GM12801 (cell line): ENCODE measurements around the gene DNAJB14.

ENCODE experiments used
- TF ChIP-seq, protein P1 (sequence below): IDR thresholded peaks from one replicate; pipeline ENCODE4 v1.5.1; 2011; ENCODE audit warnings: control low read depth; ENCODE audit not compliant: insufficient read length; ENCODE audit errors: extremely low read depth

Gene DNAJB14

GRCh38 chr4:99863804-99864203, 82.6 kb downstream of the DNAJB14 start:
- TF ChIP-seq, protein P1, sequence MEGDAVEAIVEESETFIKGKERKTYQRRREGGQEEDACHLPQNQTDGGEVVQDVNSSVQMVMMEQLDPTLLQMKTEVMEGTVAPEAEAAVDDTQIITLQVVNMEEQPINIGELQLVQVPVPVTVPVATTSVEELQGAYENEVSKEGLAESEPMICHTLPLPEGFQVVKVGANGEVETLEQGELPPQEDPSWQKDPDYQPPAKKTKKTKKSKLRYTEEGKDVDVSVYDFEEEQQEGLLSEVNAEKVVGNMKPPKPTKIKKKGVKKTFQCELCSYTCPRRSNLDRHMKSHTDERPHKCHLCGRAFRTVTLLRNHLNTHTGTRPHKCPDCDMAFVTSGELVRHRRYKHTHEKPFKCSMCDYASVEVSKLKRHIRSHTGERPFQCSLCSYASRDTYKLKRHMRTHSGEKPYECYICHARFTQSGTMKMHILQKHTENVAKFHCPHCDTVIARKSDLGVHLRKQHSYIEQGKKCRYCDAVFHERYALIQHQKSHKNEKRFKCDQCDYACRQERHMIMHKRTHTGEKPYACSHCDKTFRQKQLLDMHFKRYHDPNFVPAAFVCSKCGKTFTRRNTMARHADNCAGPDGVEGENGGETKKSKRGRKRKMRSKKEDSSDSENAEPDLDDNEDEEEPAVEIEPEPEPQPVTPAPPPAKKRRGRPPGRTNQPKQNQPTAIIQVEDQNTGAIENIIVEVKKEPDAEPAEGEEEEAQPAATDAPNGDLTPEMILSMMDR = no peak

- TF ChIP-seq, protein P1 = no peak
These were observed 85.1 kb downstream of the DNAJB14 start for GRCh38 chr4:99861120-99861905.

- TF ChIP-seq, protein P1 = no peak
These were observed 85.9 kb downstream of the DNAJB14 start for GRCh38 chr4:99860521-99860920.

GRCh38 chr4:99859618-99860017, 86.8 kb downstream of the DNAJB14 start:
- TF ChIP-seq, protein P1 = no peak

DNA sequence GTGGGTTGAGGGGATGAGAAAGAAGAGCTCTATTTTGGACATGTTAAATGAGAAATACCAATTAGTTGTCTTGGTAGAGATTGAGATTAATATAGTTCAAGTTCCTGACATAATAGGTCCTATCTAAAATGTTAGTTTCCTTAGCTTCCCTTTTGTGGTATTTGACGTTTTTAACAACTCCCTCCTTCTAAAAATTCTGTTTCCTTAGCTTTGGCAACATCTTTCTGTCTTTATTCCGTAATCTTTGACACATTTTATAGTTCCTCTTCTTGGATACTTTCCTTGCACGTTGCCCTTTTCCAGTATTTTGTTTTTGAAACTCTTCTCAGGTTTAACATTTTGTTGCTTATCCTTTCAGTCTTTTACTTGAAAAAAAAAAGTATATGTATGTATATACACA, 89.1 kb downstream of the DNAJB14 start:
- TF ChIP-seq, protein P1 = no peak

GRCh38 chr4:99856166-99856565, 90.3 kb downstream of the DNAJB14 start:
- TF ChIP-seq, protein P1 = no peak

DNA sequence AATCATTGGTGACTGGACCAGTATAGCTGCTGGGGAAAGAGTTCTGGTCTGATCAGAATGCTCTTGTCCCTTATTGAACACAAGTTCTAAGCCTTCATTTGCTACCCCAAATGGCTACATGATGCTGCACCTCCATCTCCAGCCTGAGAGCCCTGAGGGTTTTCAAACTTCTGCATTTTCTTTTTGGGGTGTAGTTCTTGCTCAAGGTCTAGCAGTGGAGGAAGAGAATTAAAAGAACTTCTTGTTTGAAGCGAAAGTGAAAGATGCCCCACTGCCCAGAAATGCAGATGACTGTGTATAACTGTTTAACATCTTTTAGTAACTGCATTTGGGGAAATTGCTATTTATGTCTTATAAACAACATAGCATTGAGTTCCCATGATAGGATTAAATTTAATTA, 90.7 kb downstream of the DNAJB14 start:
- TF ChIP-seq, protein P1 = no peak
